HG02610 (cell line): ENCODE results near the gene PRDM15.

ENCODE experiments used
- ATAC-seq: cut with Tn5 transposase; IDR thresholded peaks from one replicate; pipeline ENCODE4 v1.9.1; 2021; ENCODE audit warnings: mild to moderate bottlenecking, moderate library complexity; ENCODE audit not compliant: unreplicated experiment

The PRDM15 gene

GRCh38 chr21:41913230-41913629, 34.1 kb upstream of the PRDM15 start:
- ATAC-seq: no peak

GRCh38 chr21:41908829-41909228, 29.7 kb upstream of the PRDM15 start:
- no peak for ATAC-seq

GRCh38 chr21:41907496-41908258, 28.5 kb upstream of the PRDM15 start:
- no peak for ATAC-seq

GRCh38 chr21:41906770-41907169, 27.6 kb upstream of the PRDM15 start:
- ATAC-seq: no peak

- no peak for ATAC-seq
Measured at GRCh38 chr21:41903559-41904351, 24.6 kb upstream of the PRDM15 start.

- no peak for ATAC-seq
Measured at GRCh38 chr21:41902946-41903345, 23.8 kb upstream of the PRDM15 start.

GRCh38 chr21:41901782-41902181, 22.6 kb upstream of the PRDM15 start:
- no peak for ATAC-seq

- ATAC-seq: no peak
Measured at GRCh38 chr21:41901099-41901498, 22.0 kb upstream of the PRDM15 start.

GRCh38 chr21:41900401-41900800, 21.3 kb upstream of the PRDM15 start:
- no peak for ATAC-seq

- ATAC-seq: no peak
Measured at GRCh38 chr21:41899426-41900202, 20.5 kb upstream of the PRDM15 start.

GRCh38 chr21:41898998-41899397, 19.9 kb upstream of the PRDM15 start:
- ATAC-seq: no peak

- no peak for ATAC-seq
Measured at GRCh38 chr21:41897700-41898099, 18.6 kb upstream of the PRDM15 start.

- no peak for ATAC-seq
Measured at GRCh38 chr21:41897047-41897669, 18.0 kb upstream of the PRDM15 start.

- ATAC-seq: no peak
Measured at GRCh38 chr21:41895643-41896493, 16.7 kb upstream of the PRDM15 start.

- ATAC-seq: no peak
Measured at GRCh38 chr21:41894922-41895557, 15.9 kb upstream of the PRDM15 start.

- ATAC-seq: no peak
Measured at GRCh38 chr21:41894511-41894910, 15.4 kb upstream of the PRDM15 start.

GRCh38 chr21:41892726-41893125, 13.6 kb upstream of the PRDM15 start:
- no peak for ATAC-seq

- ATAC-seq: no peak
Measured at GRCh38 chr21:41891132-41891531, 12.0 kb upstream of the PRDM15 start.

GRCh38 chr21:41890355-41890754, 11.2 kb upstream of the PRDM15 start:
- ATAC-seq: no peak
